Measurements from ENCODE around the gene PIK3R5. TPM values are rescaled to one million over a fixed set of nuclear protein-coding genes. Genes with fewer than 3 reads are reported as not detected.
A peak's percentile ranks its signal among the peaks of the same experiment; 100 is the strongest.
"Not testable (repeated sequence)": the region's sequence is repeated elsewhere in the genome, so short reads cannot be mapped to it uniquely, and the experiment has no call there.

PIK3R5 gene
- total RNA-seq, 2 experiments from 2014 or later, result 73.9 to 77.9 TPM

DNA sequence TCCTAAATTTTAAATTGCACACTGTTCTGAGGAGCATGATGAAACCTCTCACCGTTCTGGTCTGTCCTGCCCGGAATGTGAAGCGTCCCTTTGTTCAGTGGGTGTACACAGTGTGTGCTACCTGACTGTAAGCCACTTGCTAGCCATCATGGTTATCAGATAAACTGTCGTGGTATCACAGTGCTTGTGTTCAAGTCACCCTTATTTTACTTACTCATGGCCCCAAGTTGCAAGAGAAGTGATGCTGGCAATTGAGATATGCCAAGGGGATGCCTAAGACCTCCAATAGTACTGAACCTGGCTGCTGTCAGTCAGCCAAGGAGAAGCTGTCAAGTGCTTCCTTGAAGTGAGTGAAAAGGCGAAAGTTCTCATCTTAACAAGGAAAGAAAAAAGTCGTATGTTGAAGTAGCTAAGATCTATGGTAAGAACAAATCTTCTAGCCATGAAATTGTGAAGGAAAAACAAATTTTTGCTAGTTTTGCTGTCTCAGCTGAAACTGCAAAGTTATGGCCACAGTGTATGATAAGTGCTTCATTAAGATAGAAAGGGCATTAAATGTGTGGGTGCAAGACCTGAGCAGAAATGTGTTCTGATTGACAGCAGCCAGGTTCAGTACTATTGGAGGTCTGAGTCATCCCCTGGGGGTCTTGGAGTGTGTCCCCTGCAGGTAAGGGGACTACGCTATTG is 103.9 kb downstream of the PIK3R5 start:
- peak overlapping the region; percentile 82 for H3K27ac Mint-ChIP-seq
- H3K27me3 Mint-ChIP-seq (ENCODE audit: low read depth), result no peaks in the 10 kb centered on the region
- H3K36me3 Mint-ChIP-seq (ENCODE audit: low read depth), result peaks cover 58% of the 10 kb centered on the region
- CTCF ChIA-PET, result interaction anchor here (0.8 to 1.4 kb wide), 4 partner anchors 12 to 34 kb away, joined by 3 to 8 read pairs (median 4); no protein-coding TSS in a partner anchor
- ATAC-seq (no peak), DNase-seq (no peak)
- peaks cover 78% of the 10 kb centered on the region for H3K4me1 Mint-ChIP-seq (ENCODE audit: low read depth)
- POLR2A ChIA-PET, result no interaction called here
- H3K9me3 Mint-ChIP-seq (ENCODE audit: insufficient read depth), result no peaks in the 10 kb centered on the region
- H3K4me3 Mint-ChIP-seq, result no peak overlapping the region

DNA sequence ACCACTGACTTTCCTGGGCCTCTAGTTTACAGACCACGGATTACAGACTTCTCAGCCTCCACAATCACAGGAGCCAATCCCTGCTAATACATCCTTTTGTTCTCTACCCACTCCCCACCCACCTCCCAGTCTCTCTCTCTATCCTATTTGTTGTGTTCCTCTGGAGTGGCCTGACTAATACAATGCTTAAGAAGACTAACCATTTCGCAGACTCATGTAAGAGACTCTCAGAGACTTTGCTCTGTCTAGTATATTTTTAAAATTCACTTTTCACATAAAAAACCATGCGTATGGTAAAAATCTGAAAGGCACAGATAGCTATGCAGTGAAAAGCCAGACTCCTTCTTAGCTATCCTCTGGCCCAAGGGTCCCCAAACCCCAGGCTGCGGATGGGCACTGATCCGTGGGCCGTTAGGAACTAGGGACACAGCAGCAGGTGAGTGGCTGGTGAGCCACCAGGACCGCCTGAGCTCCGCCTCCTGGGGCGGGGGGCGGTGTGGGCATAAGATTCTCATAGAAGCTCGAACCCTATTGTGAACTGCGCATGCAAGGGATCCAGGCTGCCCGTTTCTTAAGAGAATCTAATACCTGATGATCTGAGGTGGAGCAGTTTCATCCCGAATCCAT is 105.6 kb downstream of the PIK3R5 start:
- H3K36me3 Mint-ChIP-seq (ENCODE audit: low read depth), result peaks cover 65% of the 10 kb centered on the region
- no peak overlapping the region for H3K4me3 Mint-ChIP-seq
- DNase-seq (no peak), ATAC-seq (no peak)
- H3K27me3 Mint-ChIP-seq (ENCODE audit: low read depth), result no peaks in the 10 kb centered on the region
- ChIA-PET POLR2A (interaction anchor here (0.7 kb wide), 1 partner anchor 89 kb away, joined by 3 read pairs; no protein-coding TSS in a partner anchor), CTCF (interaction anchor here (1.1 to 1.5 kb wide), 3 partner anchors 73 to 138 kb away, joined by 3 to 5 read pairs (median 3); no protein-coding TSS in a partner anchor)
- peaks cover 79% of the 10 kb centered on the region for H3K4me1 Mint-ChIP-seq (ENCODE audit: low read depth)
- H3K9me3 Mint-ChIP-seq (ENCODE audit: insufficient read depth), result no peaks in the 10 kb centered on the region
- H3K27ac Mint-ChIP-seq, result peak overlapping the region; percentile 86

DNA sequence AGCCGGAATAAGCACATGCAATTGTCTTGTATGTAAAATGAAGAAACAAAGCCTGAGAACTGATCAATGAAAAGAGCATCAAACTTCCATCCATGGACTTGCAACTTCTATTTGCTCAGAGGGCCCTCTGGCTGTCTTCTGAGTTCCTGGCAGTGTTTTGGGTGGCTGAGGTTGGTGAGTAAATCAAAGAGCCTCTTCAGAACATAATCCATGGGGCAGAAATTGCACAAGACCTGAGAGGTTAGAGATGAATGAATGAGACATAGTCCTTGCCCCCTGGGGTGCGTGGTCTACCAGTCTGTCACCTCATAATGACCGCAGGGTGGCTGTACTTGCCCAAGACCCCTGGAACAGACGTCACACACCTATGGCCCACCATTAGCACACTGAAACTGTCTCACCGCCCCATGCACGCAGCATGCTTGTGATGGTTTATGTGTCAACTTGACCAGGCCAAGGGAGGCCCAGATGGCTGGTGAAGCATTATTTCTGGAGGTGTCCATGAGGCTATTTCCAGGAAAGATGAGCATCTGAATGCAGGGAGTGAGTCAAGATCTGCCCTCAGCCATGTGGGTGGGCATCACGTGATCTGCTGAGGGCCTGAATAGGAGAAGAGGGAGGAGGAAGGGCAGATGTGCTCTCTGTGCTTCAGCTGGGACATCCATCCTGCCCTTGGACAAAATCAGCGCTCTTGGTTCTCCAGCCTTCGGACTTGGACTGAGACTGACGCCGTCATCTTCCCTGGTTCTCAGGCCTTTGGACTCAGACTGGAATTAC is 106.3 kb downstream of the PIK3R5 start:
- H3K27me3 Mint-ChIP-seq (ENCODE audit: low read depth), result no peaks in the 10 kb centered on the region
- H3K4me3 Mint-ChIP-seq, result peak overlapping the region; percentile 9
- ChIA-PET POLR2A (interaction anchor here (0.7 to 1.4 kb wide), 3 partner anchors 90 to 421 kb away, joined by 3 read pairs; no protein-coding TSS in a partner anchor), CTCF (interaction anchor here (1.0 to 2.2 kb wide), 7 partner anchors 8 to 139 kb away, joined by 3 to 6 read pairs (median 4); partner anchors contain the start of gene PIK3R6)
- H3K36me3 Mint-ChIP-seq (ENCODE audit: low read depth), result peaks cover 65% of the 10 kb centered on the region
- peaks cover 76% of the 10 kb centered on the region for H3K4me1 Mint-ChIP-seq (ENCODE audit: low read depth)
- ATAC-seq (no peak), DNase-seq (peak; percentile 36)
- peak overlapping the region; percentile 86 for H3K27ac Mint-ChIP-seq
- H3K9me3 Mint-ChIP-seq (ENCODE audit: insufficient read depth), result no peaks in the 10 kb centered on the region

DNA sequence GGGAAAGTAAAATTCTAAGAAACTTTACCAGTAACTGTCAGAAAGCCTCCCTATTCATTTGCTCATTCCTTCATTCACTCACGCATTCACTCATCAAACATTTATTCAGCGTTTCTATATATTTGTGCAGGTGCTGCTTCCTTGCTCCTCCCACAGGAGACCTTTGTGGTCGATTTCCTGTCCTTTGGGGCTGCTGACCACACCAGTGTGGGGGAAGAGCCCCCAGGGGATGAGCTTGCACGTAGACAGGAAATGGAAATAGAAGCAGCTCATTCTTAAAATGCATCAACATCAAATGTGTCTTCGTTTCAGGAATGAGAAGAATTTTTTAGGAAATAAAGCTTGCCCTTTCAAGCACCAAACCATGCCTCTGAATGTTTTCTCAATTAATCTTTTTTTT is 107.6 kb downstream of the PIK3R5 start:
- ATAC-seq, result peak; percentile 68
- peaks cover 70% of the 10 kb centered on the region for H3K4me1 Mint-ChIP-seq (ENCODE audit: low read depth)
- no peaks in the 10 kb centered on the region for H3K9me3 Mint-ChIP-seq (ENCODE audit: insufficient read depth)
- peak overlapping the region; percentile 59 for H3K4me3 Mint-ChIP-seq
- peak; percentile 83 for DNase-seq
- ChIA-PET POLR2A (interaction anchor here (0.7 to 1.4 kb wide), 9 partner anchors 9 to 420 kb away, joined by 3 to 4 read pairs (median 3); partner anchors contain the start of genes PIK3R5 and PIK3R6), CTCF (interaction anchor here (0.6 to 2.2 kb wide), 7 partner anchors 9 to 140 kb away, joined by 3 to 6 read pairs (median 4); partner anchors contain the start of gene PIK3R6)
- H3K27me3 Mint-ChIP-seq (ENCODE audit: low read depth), result no peaks in the 10 kb centered on the region
- H3K36me3 Mint-ChIP-seq (ENCODE audit: low read depth), result peaks cover 57% of the 10 kb centered on the region
- H3K27ac Mint-ChIP-seq, result peak overlapping the region; percentile 86

DNA sequence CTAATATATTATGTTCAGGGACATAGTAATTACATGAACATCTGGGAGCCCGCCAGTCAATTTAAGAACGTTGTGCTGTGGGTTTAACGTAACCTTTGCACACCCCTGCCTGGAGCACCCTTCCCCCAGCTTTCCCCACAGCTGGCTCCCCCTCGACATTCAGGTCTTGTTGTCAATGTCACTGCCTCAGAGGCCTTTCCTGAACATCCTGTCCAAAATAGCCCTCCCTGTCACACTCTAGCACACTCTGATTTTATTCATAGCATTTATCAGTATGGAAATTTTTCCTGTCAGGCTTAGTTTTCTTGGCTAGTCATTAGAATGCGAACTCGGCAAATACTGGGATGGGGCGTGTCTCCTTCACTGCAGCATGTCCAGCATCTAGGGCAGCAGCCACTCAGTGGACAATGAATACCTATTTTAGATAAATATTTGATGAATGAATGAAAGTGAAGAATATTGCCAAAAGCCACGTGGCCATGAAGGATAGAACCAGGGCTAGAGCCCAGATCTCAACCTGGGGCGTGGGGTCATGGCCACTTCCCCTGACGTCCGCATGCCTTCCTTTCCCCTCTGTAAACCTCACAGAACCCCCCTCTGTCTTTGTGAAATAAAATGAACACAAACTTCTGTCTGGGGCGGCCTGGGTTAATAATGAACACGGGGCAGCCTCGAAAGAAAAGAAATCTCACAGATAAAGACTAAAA is 108.5 kb downstream of the PIK3R5 start:
- ATAC-seq (no peak), DNase-seq (no peak)
- Mint-ChIP-seq H3K4me1 (ENCODE audit: low read depth) (peaks cover 61% of the 10 kb centered on the region), H3K27ac (peak overlapping the region; percentile 86), H3K4me3 (peak overlapping the region; percentile 59), H3K27me3 (ENCODE audit: low read depth) (no peaks in the 10 kb centered on the region), H3K36me3 (ENCODE audit: low read depth) (peaks cover 50% of the 10 kb centered on the region), H3K9me3 (ENCODE audit: insufficient read depth) (no peaks in the 10 kb centered on the region)
- POLR2A ChIA-PET, result interaction anchor here (1.1 to 1.4 kb wide), 2 partner anchors 8 to 108 kb away, joined by 3 to 4 read pairs; partner anchors contain the start of gene PIK3R5
- CTCF ChIA-PET, result interaction anchor here (0.6 to 2.2 kb wide), 5 partner anchors 8 to 141 kb away, joined by 3 to 5 read pairs (median 3); no protein-coding TSS in a partner anchor

DNA sequence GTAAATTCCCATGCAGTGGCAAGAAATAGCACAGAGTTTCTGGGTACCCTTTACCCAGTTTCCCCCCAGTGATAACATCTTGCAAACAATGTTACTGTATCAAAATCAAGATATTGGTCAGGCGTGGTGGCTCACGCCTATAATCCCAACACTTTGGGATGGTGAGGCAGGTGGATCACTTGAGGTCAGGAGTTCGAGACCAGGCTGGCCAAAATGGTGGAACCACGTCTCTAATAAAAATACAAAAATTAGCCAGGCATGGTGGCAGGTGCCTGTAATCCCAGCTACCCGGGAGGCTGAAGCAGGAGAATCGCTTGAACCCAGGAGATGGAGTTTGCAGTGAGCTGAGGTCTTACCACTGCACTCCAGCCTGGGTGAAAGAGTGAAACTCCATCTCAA is 109.3 kb downstream of the PIK3R5 start:
- POLR2A ChIA-PET; ATAC-seq; H3K27me3 Mint-ChIP-seq (ENCODE audit: low read depth): not testable (repeated sequence)

DNA sequence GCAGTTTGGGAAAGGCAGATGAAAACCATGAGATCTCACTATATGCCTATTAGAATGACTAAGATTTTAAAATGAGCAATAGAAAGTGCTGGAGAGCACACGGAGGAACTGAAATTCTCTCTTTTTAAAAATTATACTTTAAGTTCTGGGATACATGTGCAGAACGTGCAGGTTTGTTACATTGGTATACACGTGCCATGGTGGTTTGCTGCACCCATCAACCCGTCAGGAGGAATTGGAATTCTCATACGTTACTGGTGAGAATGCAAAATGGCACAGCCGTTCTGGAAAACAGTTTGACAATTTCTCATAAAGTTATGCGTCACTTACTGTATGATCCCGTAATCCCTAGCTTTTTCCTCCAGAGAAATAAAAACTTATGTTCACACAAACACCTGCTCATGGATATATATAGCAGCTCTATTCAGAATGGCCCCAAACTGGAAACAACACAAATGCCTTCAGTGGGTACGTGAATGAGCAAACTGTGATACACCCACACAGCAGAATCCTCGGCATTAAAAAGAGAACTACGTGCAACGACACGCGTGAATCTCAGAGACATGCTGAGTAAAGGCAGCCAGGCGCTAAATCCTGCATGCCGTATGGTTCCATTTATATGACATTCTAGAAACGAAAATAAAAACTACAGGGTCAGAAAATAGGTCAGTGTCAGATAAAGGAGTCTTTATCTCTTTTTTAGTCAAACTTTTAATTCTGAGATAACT is 109.9 kb downstream of the PIK3R5 start:
- Mint-ChIP-seq H3K27ac (no peak overlapping the region), H3K27me3 (ENCODE audit: low read depth) (no peaks in the 10 kb centered on the region), H3K9me3 (ENCODE audit: insufficient read depth) (no peaks in the 10 kb centered on the region), H3K4me1 (ENCODE audit: low read depth) (peaks cover 56% of the 10 kb centered on the region), H3K36me3 (ENCODE audit: low read depth) (peaks cover 55% of the 10 kb centered on the region), H3K4me3 (no peak overlapping the region)
- ATAC-seq (no peak), DNase-seq (no peak)
- ChIA-PET POLR2A (no interaction called here), CTCF (interaction anchor here (0.7 to 0.9 kb wide), 2 partner anchors 40 to 142 kb away, joined by 3 to 4 read pairs; no protein-coding TSS in a partner anchor)

More for the DNA sequence above, 109.3 kb downstream of the PIK3R5 start:
- peaks cover 57% of the 10 kb centered on the region for H3K4me1 Mint-ChIP-seq (ENCODE audit: low read depth)
- peaks cover 55% of the 10 kb centered on the region for H3K36me3 Mint-ChIP-seq (ENCODE audit: low read depth)
- H3K9me3 Mint-ChIP-seq (ENCODE audit: insufficient read depth); H3K4me3 Mint-ChIP-seq; H3K27ac Mint-ChIP-seq; DNase-seq: not testable (repeated sequence)
- CTCF ChIA-PET, result interaction anchor here (0.7 to 1.0 kb wide), 3 partner anchors 11 to 141 kb away, joined by 3 to 4 read pairs (median 3); no protein-coding TSS in a partner anchor

DNA sequence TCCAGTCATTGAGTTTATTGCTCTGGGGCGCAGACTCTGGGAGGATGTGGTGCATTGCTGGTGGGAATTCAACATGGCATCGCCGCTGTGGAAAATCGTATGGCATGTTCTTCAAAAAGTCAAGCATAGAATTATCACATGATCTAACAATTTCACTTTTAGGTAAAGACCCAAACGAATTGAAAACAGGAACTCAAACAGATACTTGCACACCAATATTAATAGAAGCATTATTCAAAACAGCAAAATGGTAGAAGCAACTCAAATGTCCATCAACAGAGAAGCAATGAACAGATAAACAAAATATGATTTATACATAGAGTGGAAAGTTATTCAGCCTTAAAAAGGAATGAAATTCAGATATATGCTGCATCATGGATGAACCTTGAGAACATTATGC is 113.9 kb downstream of the PIK3R5 start:
- Mint-ChIP-seq H3K4me3 (no peak overlapping the region), H3K27me3 (ENCODE audit: low read depth) (no peaks in the 10 kb centered on the region), H3K36me3 (ENCODE audit: low read depth) (peaks cover 57% of the 10 kb centered on the region), H3K27ac (no peak overlapping the region), H3K4me1 (ENCODE audit: low read depth) (peaks cover 32% of the 10 kb centered on the region), H3K9me3 (ENCODE audit: insufficient read depth) (no peaks in the 10 kb centered on the region)
- POLR2A ChIA-PET, result no interaction called here
- no peak for DNase-seq
- CTCF ChIA-PET, result no interaction called here
- ATAC-seq, result no peak

DNA sequence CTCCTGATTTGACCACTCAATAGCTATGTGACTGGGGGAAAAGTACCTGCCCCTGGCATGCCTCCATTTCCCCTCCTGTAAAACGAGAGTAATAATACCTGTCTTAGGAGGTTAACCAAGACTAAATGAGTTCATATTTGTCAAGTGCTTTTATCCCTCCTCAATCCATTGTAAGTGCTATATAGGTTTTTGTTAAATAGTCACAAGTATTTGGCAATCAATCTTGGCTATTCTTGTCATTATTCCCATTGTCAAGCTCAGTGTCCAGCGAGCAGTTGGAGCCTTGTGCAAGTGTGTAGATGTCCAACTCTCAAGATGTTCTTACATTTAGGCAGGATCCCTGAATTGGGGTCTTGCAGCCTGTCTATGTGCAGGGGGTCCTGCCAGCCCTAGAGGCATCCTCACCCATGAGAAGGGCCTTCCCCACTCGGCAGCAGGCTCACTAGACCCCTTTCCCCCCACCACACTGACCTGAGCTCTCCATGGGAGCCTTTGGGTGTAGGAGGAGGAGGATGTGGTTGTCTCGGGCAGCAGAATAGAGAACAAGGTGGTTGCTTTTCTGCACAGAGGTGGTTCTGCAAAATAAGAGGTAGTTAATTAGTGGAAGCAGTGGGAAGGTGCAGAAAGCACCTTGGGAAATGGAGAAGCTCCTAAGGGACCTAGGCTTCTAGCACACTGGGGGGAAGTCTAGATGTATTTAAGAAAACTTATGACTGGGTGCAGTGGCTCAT is 116.0 kb downstream of the PIK3R5 start:
- H3K27me3 Mint-ChIP-seq (ENCODE audit: low read depth), result no peaks in the 10 kb centered on the region
- peak overlapping the region; percentile 40 for H3K27ac Mint-ChIP-seq
- H3K4me1 Mint-ChIP-seq (ENCODE audit: low read depth), result peaks cover 22% of the 10 kb centered on the region
- no peak overlapping the region for H3K4me3 Mint-ChIP-seq
- DNase-seq (no peak), ATAC-seq (no peak)
- ChIA-PET CTCF (interaction anchor here (1.2 to 1.3 kb wide), 3 partner anchors 9 to 64 kb away, joined by 3 to 5 read pairs (median 4); no protein-coding TSS in a partner anchor), POLR2A (interaction anchor here (1.0 kb wide), 1 partner anchor 8 kb away, joined by 3 read pairs; no protein-coding TSS in a partner anchor)
- H3K9me3 Mint-ChIP-seq (ENCODE audit: insufficient read depth), result no peaks in the 10 kb centered on the region
- peaks cover 65% of the 10 kb centered on the region for H3K36me3 Mint-ChIP-seq (ENCODE audit: low read depth)

DNA sequence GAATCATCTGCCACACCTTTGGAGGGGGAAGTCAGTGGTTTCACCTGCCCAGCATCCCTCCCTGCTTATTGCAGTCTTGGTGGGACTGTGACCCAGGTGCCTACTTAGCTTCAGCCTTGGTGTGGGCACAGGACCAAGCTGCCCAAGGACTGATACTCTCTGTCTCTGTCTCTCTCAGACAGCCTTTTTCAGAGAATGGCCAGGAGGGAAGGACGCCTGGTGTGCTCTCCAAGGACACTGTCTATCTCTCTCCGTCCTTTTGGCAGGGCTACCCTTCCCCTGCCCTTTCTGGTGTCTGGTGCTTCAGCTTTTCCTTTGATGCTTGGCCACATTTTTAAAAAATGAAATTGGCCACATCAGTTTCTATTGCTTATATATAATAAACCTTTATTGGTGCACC is 117.6 kb downstream of the PIK3R5 start:
- Mint-ChIP-seq H3K27ac (no peak overlapping the region), H3K4me3 (no peak overlapping the region), H3K36me3 (ENCODE audit: low read depth) (peaks cover 62% of the 10 kb centered on the region), H3K4me1 (ENCODE audit: low read depth) (peaks cover 34% of the 10 kb centered on the region), H3K27me3 (ENCODE audit: low read depth) (no peaks in the 10 kb centered on the region), H3K9me3 (ENCODE audit: insufficient read depth) (no peaks in the 10 kb centered on the region)
- ChIA-PET CTCF (interaction anchor here (1.3 kb wide), 1 partner anchor 15 kb away, joined by 3 read pairs; no protein-coding TSS in a partner anchor), POLR2A (no interaction called here)
- ATAC-seq, result no peak
- DNase-seq, result no peak

Measured in activated CD8-positive, alpha-beta T cell treated with anti-CD3 and anti-CD28 coated beads, Interleukin-2, amount 10 ng/mL, durations not matched to agents 7 days and 5 days (primary cell).